T-helper 2 cell treated with Interferon-gamma antibody and Interleukin-4, amounts not matched to agents 5 μg/mL and 100 μg/mL, for 36 hours (primary cell): Measurements from ENCODE around the gene ITPR1.

Experiments used
- DNase-seq: peaks from one replicate; pipeline ENCODE4 v3.0.0; 2021; ENCODE audit warnings: low spot score
- H3K27ac Mint-ChIP-seq: one replicate; pipeline ENCODE4 v1.8.0; 2021; ENCODE audit warnings: mild to moderate bottlenecking, mixed read lengths
- H3K27me3 Mint-ChIP-seq: one replicate; pipeline ENCODE4 v1.8.0; 2021; ENCODE audit warnings: low read depth, mixed read lengths
- H3K36me3 Mint-ChIP-seq: one replicate; pipeline ENCODE4 v1.8.0; 2021; ENCODE audit warnings: low read depth, mixed read lengths
- H3K4me1 Mint-ChIP-seq: one replicate; pipeline ENCODE4 v1.8.0; 2021; ENCODE audit warnings: low read depth, mixed read lengths
- H3K4me3 Mint-ChIP-seq: one replicate; pipeline ENCODE4 v1.8.0; 2022; ENCODE audit warnings: mild to moderate bottlenecking, moderate library complexity, mixed read lengths
- H3K9me3 Mint-ChIP-seq: one replicate; pipeline ENCODE4 v1.8.0; 2021; ENCODE audit warnings: mixed read lengths

Gene ITPR1

DNA sequence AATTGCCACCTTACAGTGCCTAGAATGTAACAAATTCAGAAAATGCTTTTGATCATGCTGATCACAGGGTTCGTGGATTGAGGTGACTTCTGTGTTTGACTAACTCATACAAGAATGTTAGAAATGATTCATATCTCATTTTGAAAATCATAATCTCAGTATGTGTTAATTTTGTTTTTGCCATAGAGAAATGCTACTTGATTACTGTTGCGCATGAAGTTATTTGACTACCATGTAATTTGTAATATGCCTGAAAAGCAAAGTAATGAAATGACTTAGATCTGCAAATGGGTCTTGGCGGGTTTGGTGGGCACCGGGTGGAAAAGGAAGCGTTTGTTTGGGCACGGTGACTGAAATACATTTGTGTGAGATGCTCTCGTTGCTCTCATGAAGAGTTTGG lies 312.5 kb downstream of the ITPR1 start:
- peak overlapping the region; percentile 74 for H3K27ac Mint-ChIP-seq
- H3K36me3 Mint-ChIP-seq: peaks cover 53% of the 10 kb centered on the region
- no peaks in the 10 kb centered on the region for H3K9me3 Mint-ChIP-seq
- H3K4me3 Mint-ChIP-seq: peak overlapping the region; percentile 57
- peaks cover 60% of the 10 kb centered on the region for H3K4me1 Mint-ChIP-seq
- H3K27me3 Mint-ChIP-seq: no peaks in the 10 kb centered on the region
- peak; percentile 65 for DNase-seq

DNA sequence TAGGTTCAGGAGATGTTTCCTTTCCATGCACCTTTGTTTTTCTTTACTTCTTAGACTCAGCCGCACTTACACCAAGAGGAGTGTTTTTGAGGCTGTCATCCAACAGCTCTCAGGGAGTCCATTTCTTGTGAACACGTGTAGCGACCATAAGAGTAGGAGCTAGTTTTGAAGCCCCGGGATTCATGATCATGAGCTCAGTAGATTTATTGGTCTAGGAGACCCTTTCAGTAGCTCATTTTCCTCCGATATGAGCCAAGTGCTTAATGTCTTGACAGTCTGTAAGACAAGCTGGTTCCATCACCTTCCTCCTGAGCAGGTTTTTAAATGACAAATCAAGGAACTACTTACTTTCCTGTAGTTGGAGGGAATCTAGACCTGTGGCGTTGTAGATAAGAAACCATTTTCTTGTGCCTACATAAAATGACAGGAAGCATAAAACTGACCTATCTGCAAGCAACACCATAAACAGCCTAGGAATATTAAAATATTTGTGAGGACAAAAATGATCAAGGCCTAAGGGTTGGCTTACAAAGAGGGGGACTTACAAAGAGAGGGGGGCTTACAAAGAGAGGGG lies 313.5 kb downstream of the ITPR1 start:
- peaks cover 57% of the 10 kb centered on the region for H3K4me1 Mint-ChIP-seq
- H3K4me3 Mint-ChIP-seq: peak overlapping the region; percentile 57
- H3K9me3 Mint-ChIP-seq: no peaks in the 10 kb centered on the region
- H3K27me3 Mint-ChIP-seq: no peaks in the 10 kb centered on the region
- peak overlapping the region; percentile 74 for H3K27ac Mint-ChIP-seq
- H3K36me3 Mint-ChIP-seq: peaks cover 51% of the 10 kb centered on the region
- no peak for DNase-seq

- no peaks in the 10 kb centered on the region for H3K9me3 Mint-ChIP-seq
- peak overlapping the region; percentile 19 for H3K4me3 Mint-ChIP-seq
- H3K4me1 Mint-ChIP-seq: peaks cover 54% of the 10 kb centered on the region
- peaks cover 49% of the 10 kb centered on the region for H3K36me3 Mint-ChIP-seq
- H3K27me3 Mint-ChIP-seq: no peaks in the 10 kb centered on the region
- DNase-seq: no peak
- H3K27ac Mint-ChIP-seq: peak overlapping the region; percentile 48
Observed at GRCh38 chr3:4807381-4808280, 314.5 kb downstream of the ITPR1 start.

DNA sequence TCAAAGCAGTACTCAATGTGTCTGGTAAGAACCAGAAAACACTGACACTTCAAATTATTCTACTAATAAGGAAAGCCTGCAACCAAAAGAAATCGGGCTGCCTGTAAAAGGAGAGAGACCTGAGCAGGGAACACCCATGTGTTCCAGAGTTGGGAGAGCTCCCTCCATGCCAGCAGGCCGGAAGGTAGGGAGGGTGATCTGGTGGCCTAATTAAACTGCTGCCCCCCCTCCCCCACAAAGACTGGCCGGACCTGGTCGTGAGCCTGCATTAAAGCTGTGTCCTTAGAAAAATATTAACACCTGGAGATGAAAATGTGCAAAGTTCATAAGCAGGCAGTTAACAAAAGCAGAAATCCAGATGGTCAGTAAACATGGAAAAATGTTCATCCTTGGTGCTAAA lies 315.5 kb downstream of the ITPR1 start:
- Mint-ChIP-seq H3K36me3 (peaks cover 51% of the 10 kb centered on the region), H3K27ac (peak overlapping the region; percentile 18), H3K9me3 (no peaks in the 10 kb centered on the region), H3K4me1 (peaks cover 52% of the 10 kb centered on the region), H3K4me3 (no peak overlapping the region), H3K27me3 (no peaks in the 10 kb centered on the region)
- DNase-seq: no peak

DNA sequence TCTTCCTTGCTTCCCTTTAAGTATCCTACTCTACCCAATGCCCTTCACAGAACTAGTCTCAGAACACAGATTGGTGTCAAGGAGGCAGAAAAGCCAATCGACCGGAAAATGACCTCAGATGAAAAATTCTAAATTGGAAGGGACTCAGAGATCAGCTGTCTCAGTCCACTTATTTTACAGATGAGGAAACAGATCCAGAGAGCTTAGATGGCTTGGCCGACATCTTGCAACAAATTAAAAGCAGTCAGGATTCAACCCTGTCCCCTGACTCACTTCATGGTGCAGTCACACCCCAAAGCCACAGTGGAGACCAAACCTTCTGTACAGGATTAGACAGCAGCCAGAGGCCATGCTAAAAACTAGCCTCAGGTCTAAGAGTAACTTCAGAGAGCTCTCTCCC lies 316.8 kb downstream of the ITPR1 start:
- no peak overlapping the region for H3K27ac Mint-ChIP-seq
- no peaks in the 10 kb centered on the region for H3K9me3 Mint-ChIP-seq
- H3K4me3 Mint-ChIP-seq: no peak overlapping the region
- peaks cover 46% of the 10 kb centered on the region for H3K36me3 Mint-ChIP-seq
- H3K27me3 Mint-ChIP-seq: no peaks in the 10 kb centered on the region
- DNase-seq: no peak
- peaks cover 44% of the 10 kb centered on the region for H3K4me1 Mint-ChIP-seq

DNA sequence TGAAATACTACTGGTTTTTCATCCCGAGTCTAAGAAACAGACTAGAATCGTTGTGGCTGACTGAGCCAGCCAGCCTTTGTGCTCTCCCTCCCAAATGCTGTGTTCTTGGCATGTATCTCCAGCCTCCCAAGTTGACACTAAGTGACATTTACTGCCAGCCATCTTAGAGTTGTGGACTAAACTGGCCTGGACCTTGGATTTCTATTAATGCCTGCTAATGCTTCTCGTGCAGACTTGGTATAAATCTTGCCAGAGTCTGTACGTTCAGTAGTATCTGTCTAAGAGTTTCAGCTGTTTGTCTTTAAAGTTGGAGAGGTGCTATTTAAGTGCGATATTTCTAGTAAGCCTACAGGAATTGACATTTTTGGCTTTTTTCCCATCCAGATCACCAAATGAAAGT lies 319.4 kb downstream of the ITPR1 start:
- Mint-ChIP-seq H3K4me1 (peaks cover 30% of the 10 kb centered on the region), H3K9me3 (peaks cover 8% of the 10 kb centered on the region), H3K4me3 (no peak overlapping the region), H3K27ac (no peak overlapping the region), H3K36me3 (peaks cover 51% of the 10 kb centered on the region), H3K27me3 (no peaks in the 10 kb centered on the region)
- no peak for DNase-seq

GRCh38 chr3:4813909-4814304 lies 320.8 kb downstream of the ITPR1 start:
- DNase-seq: no peak
- peaks cover 11% of the 10 kb centered on the region for H3K9me3 Mint-ChIP-seq
- H3K36me3 Mint-ChIP-seq: peaks cover 58% of the 10 kb centered on the region
- no peak overlapping the region for H3K27ac Mint-ChIP-seq
- H3K27me3 Mint-ChIP-seq: no peaks in the 10 kb centered on the region
- peaks cover 25% of the 10 kb centered on the region for H3K4me1 Mint-ChIP-seq
- H3K4me3 Mint-ChIP-seq: no peak overlapping the region

DNA sequence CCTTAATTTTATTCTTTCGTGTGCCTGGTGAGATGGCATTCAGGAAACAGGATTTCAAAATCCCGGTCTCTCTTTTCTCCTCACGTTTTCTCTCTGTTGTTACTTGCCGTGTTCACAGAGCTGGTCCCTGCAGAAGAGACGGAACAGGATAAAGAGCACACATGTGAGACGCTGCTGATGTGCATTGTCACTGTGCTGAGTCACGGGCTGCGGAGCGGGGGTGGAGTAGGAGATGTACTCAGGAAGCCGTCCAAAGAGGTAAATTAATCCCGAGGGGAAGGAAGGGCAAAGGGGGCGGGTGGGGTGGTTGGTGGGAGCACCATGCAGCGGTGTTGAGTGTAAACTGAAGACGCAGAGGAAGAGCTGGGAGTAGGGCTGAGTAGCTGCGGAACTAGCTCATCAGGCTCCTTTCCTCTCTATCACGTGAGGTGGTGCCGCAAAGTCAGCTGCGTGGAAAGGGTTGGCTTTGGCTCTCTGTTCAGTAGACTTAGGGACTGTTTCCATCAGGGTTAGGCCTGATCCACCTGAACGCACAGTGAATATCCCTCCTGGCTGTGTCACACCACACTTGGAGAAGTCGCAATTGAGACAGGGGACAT lies 321.3 kb downstream of the ITPR1 start:
- H3K27me3 Mint-ChIP-seq: no peaks in the 10 kb centered on the region
- H3K4me1 Mint-ChIP-seq: peaks cover 27% of the 10 kb centered on the region
- H3K4me3 Mint-ChIP-seq: peak overlapping the region; percentile 8
- no peak for DNase-seq
- peaks cover 11% of the 10 kb centered on the region for H3K9me3 Mint-ChIP-seq
- peaks cover 59% of the 10 kb centered on the region for H3K36me3 Mint-ChIP-seq
- peak overlapping the region; percentile 67 for H3K27ac Mint-ChIP-seq

- peaks cover 27% of the 10 kb centered on the region for H3K4me1 Mint-ChIP-seq
- H3K36me3 Mint-ChIP-seq: peaks cover 60% of the 10 kb centered on the region
- no peak for DNase-seq
- no peaks in the 10 kb centered on the region for H3K27me3 Mint-ChIP-seq
- H3K4me3 Mint-ChIP-seq: no peak overlapping the region
- H3K9me3 Mint-ChIP-seq: peaks cover 11% of the 10 kb centered on the region
- peak overlapping the region; percentile 23 for H3K27ac Mint-ChIP-seq
Observed at GRCh38 chr3:4814904-4815574, 321.9 kb downstream of the ITPR1 start.

DNA sequence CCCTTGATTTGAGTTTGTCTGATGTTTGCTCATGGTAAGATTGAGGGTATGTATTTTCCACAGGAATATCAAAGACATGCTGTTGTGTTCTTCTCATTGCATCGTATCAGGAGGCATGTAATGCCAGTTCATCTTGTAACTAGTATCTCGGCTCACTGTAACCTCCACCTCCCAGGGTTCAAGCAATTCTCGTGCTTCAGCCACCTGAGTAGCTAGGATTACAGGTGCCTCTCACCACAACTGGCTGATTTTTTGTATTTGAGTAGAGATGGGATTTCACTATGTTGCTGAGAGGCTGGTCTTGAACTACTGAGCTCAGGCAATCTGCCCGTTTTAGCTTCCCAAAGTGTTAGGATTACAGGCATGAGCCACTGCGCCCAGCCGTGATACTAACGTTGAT lies 323.2 kb downstream of the ITPR1 start:
- Mint-ChIP-seq H3K4me1 (peaks cover 32% of the 10 kb centered on the region), H3K4me3 (no peak overlapping the region), H3K9me3 (peaks cover 11% of the 10 kb centered on the region), H3K36me3 (peaks cover 58% of the 10 kb centered on the region), H3K27me3 (no peaks in the 10 kb centered on the region), H3K27ac (no peak overlapping the region)
- DNase-seq: no peak

GRCh38 chr3:4816718-4817117 lies 323.6 kb downstream of the ITPR1 start:
- Mint-ChIP-seq H3K4me1 (peaks cover 37% of the 10 kb centered on the region), H3K27me3 (no peaks in the 10 kb centered on the region), H3K4me3 (no peak overlapping the region), H3K9me3 (peaks cover 11% of the 10 kb centered on the region), H3K27ac (no peak overlapping the region), H3K36me3 (peaks cover 55% of the 10 kb centered on the region)
- DNase-seq: no peak

DNA sequence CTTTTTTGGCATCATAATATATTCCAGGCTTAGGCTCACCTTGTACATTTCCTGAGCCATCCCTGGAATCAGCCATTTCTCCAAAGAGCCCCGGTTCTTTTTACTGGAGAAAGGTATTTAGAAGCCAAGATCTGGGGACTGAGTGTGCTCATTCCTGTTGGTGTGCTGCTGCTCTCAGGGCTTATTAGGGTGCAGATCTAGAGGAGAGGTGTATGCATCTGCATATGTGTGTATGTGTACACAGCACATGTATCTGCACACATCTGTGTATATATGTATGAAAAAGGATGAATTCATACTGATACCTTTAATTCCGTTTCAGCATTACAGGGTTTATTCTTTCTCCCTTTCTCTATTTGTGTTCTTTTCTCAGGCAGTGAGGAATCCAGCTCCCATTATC lies 324.0 kb downstream of the ITPR1 start:
- H3K4me1 Mint-ChIP-seq: peaks cover 41% of the 10 kb centered on the region
- peaks cover 55% of the 10 kb centered on the region for H3K36me3 Mint-ChIP-seq
- DNase-seq: no peak
- H3K27me3 Mint-ChIP-seq: no peaks in the 10 kb centered on the region
- H3K4me3 Mint-ChIP-seq: no peak overlapping the region
- H3K9me3 Mint-ChIP-seq: peaks cover 11% of the 10 kb centered on the region
- H3K27ac Mint-ChIP-seq: no peak overlapping the region

- H3K9me3 Mint-ChIP-seq: peaks cover 11% of the 10 kb centered on the region
- peak overlapping the region; percentile 38 for H3K27ac Mint-ChIP-seq
- DNase-seq: no peak
- H3K4me3 Mint-ChIP-seq: no peak overlapping the region
- H3K27me3 Mint-ChIP-seq: no peaks in the 10 kb centered on the region
- H3K36me3 Mint-ChIP-seq: peaks cover 55% of the 10 kb centered on the region
- H3K4me1 Mint-ChIP-seq: peaks cover 51% of the 10 kb centered on the region
Observed at GRCh38 chr3:4818164-4818563, 325.0 kb downstream of the ITPR1 start.
